ENCODE measurements around the gene CCBE1. TPM values are rescaled to one million over a fixed set of nuclear protein-coding genes. Genes with fewer than 3 reads are reported as not detected.

CCBE1 gene
- total and polyA plus RNA-seq, 2 of the 4 experiments (the other 2 are of a cell fraction), result 64.8 to 148 TPM

- Histone ChIP-seq H3K14ac (replicated peaks; ENCODE audit: low read depth, low read length) (no peak overlapping the region), H3K4me3 (ENCODE audit: insufficient read depth, low read depth, low read length) (no peak overlapping the region), H3K9ac (ENCODE audit: low read depth, low read length) (no peak overlapping the region), H2BK120ac (ENCODE audit: low read depth, low read length) (no peak overlapping the region), H3K79me1 (ENCODE audit: low read depth in 1 of 2, low read length in 2 of 2) (peaks cover 33 to 68% of the 10 kb centered on the region in 2 experiments), H3K4me2 (ENCODE audit: low read depth, low read length) (no peak overlapping the region), H3K27me3 (ENCODE audit: control insufficient read depth, insufficient read depth, low read length) (no peaks in the 10 kb centered on the region), H4K91ac (ENCODE audit: insufficient read depth, low read depth, low read length) (no peak overlapping the region), H3K56ac (ENCODE audit: extremely low read depth, insufficient read depth, low read length) (no peak overlapping the region), H3K27ac (ENCODE audit: insufficient read depth, low read length) (peak overlapping the region; percentile 22; the same call in 1 of the 2 replicates), H2BK5ac (ENCODE audit: low read depth, low read length, poor library complexity, severe bottlenecking) (no peak overlapping the region), H3K9me3 (ENCODE audit: control insufficient read depth, insufficient read depth, low read length) (no peaks in the 10 kb centered on the region), H3K4ac (ENCODE audit: low read depth, low read length) (no peak overlapping the region), H4K5ac (ENCODE audit: low read depth, low read length) (peak overlapping the region; percentile 15; the same call in 1 of the 2 replicates), H3K36me3 (ENCODE audit: control insufficient read depth, insufficient read depth, low read length) (no peaks in the 10 kb centered on the region), H4K8ac (ENCODE audit: low read depth in 2 of 2, low read length in 2 of 2) (no peak overlapping the region), H2AFZ (replicated peaks; ENCODE audit: low read length, poor library complexity) (no peak overlapping the region), H3K18ac (ENCODE audit: low read depth, low read length) (peak overlapping the region; percentile 2; the same call in 1 of the 2 replicates), H4K20me1 (ENCODE audit: insufficient read depth, low read length) (peaks cover 17% of the 10 kb centered on the region), H2BK15ac (ENCODE audit: low read depth, low read length) (no peak overlapping the region), H2BK20ac (ENCODE audit: low read depth, low read length) (no peak overlapping the region), H3K9me1 (ENCODE audit: insufficient read depth, low read length) (peaks cover 4% of the 10 kb centered on the region; the same call in 1 of the 2 replicates), H2AK9ac (replicated peaks; ENCODE audit: low read depth, low read length, poor library complexity) (no peak overlapping the region), H2AK5ac (ENCODE audit: low read depth, low read length) (no peak overlapping the region), H3K23ac (ENCODE audit: low read depth, low read length) (no peak overlapping the region), H3K4me1 (ENCODE audit: control insufficient read depth, insufficient read depth, low read length) (peaks cover 17% of the 10 kb centered on the region; the same call in 1 of the 2 replicates)
- DNase-seq, result peak; percentile 22
- ATAC-seq (ENCODE audit: low read depth), result peak; percentile 9; the same call in 1 of the 2 replicates
- TF ChIP-seq CTCF (conservative IDR thresholded peaks at IDR 0.05; ENCODE audit: low read depth, low read length) (no peak), MXI1 (IDR thresholded peaks at IDR 0.05; ENCODE audit: borderline replicate concordance, low read depth, low read length) (no peak), MAZ (IDR thresholded peaks at IDR 0.05; ENCODE audit: borderline replicate concordance, low read depth, low read length) (no peak), USF2 (IDR thresholded peaks at IDR 0.05; ENCODE audit: low read depth, low read length) (no peak), RFX5 (IDR thresholded peaks at IDR 0.05; ENCODE audit: low read depth, low read length) (no peak), FOS (IDR thresholded peaks at IDR 0.05; ENCODE audit: low read depth, low read length) (no peak), RCOR1 (IDR thresholded peaks at IDR 0.05; ENCODE audit: insufficient replicate concordance, low read length) (no peak), ELK1 (IDR thresholded peaks at IDR 0.05; ENCODE audit: borderline replicate concordance, low read depth, low read length) (no peak), SMC3 (IDR thresholded peaks at IDR 0.05; ENCODE audit: low read depth, low read length) (no peak)
- in situ Hi-C loops (cut with MboI; ENCODE audit: low sequenced_read_pairs) (no loop called here), dilution Hi-C loops (cut with HindIII; ENCODE audit: low sequenced_read_pairs, unreplicated experiment) (no loop called here), intact Hi-C loops (cut with micrococcal nuclease) (no loop called here)
- no CpG with 5 or more reads among the region's 3 CpGs for WGBS, 2 experiments (ENCODE audit: extremely low coverage in 2 of 2, insufficient read length in 1 of 2)
- no TSS peak for BruUV-seq (replicated peaks)
- ChIA-PET CTCF (interaction anchor here (0.9 to 1.7 kb wide), 2 partner anchors 9 to 21 kb away, joined by 3 to 8 read pairs; no protein-coding TSS in a partner anchor), POLR2A (ENCODE audit: unreplicated experiment) (interaction anchor here (0.7 kb wide), 1 partner anchor 9 kb away, joined by 4 read pairs; no protein-coding TSS in a partner anchor)
These were observed 131.3 kb downstream of the CCBE1 start for GRCh38 chr18:59565957-59566356.

Data from IMR-90 (cell line).